ENCODE data around the gene GALNT6.
A peak's percentile ranks its signal among the peaks of the same experiment; 100 is the strongest.
"Not testable (repeated sequence)": the region's sequence is repeated elsewhere in the genome, so short reads cannot be mapped to it uniquely, and the experiment has no call there.

GALNT6 gene

DNA sequence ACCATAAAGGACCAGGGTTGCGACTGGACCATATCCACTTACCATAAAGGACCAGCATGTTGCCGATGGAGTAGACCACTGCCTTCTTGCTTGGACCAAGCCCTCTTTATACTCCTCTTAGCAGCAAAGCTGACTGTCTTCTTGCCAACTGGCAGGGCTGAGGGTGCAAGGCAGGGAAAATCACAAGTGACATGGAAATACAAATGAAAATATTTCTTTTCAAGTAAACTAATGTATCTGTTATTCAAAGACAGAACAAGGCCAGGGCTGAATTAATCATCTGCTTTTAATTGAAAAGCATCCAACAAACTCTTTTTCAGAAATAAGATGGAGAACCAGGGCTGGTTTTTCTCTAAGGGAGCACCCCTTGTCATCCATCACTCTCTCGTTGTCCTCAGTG is 44.6 kb downstream of the GALNT6 start, which contains the start of gene CELA1:
CELA1 (minus strand) TSS at position 99 of the 400 bp plus-strand sequence; CDS start at position 58, 41 bp downstream.
- Mint-ChIP-seq H3K4me3 (no peak within 1 kb of the TSS), H3K27ac (no peak within 1 kb of the TSS), H3K27me3 (peaks cover 20% of the 10 kb centered on the region), H3K36me3 (no peaks in the 10 kb centered on the region), H3K9me3 (no peaks in the 10 kb centered on the region), H3K4me1 (peaks cover 3% of the 10 kb centered on the region)
- CTCF ChIA-PET, result no interaction called here
- DNase-seq, result no peak

DNA sequence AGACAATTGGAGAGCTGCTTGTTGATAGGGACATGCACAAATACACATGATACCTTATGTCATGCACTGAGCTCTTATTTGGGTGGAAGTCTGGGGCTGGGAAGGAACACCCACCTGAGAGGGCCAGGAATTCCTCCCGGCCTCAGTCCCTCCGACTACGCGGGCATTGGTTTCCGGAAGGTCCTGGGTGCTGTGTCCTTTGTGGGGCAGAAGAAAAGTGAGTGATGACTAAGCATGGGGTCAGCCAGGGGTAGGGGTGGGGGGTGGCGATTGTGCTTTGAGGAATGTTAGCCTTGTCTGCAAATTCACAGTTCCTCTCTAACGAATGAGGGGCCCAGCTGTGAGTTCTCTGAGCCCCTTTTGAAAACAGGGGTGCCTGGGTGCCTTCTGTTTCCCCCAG is 45.5 kb downstream of the GALNT6 start:
- Mint-ChIP-seq H3K4me3 (no peak overlapping the region), H3K4me1 (peaks cover 10% of the 10 kb centered on the region), H3K27ac (no peak overlapping the region), H3K27me3 (peaks cover 19% of the 10 kb centered on the region), H3K9me3 (no peaks in the 10 kb centered on the region), H3K36me3 (no peaks in the 10 kb centered on the region)
- CTCF ChIA-PET, result interaction anchor here (0.6 kb wide), 1 partner anchor 13 kb away, joined by 3 read pairs; no protein-coding TSS in a partner anchor
- no peak for DNase-seq

DNA sequence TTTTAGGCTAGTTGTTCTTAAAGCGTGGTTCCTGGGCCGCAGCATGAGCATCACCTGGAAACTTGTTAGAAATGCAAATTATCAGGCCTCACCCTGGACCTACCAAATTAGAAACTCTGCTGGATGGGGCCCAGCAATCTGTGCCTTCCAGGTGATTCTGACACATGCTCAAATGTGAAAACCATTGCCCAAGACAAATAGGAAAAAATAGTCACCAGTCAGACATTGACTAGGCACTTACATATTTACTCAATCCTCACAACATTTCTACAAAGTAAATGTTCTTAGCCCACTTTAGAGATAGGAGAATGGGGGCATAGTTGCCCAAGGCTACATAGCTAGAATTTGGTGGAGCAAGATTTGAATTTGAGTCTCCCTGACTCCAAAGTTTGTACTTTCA is 48.0 kb downstream of the GALNT6 start:
- Mint-ChIP-seq H3K4me1 (peaks cover 10% of the 10 kb centered on the region), H3K4me3 (no peak overlapping the region), H3K9me3 (no peaks in the 10 kb centered on the region), H3K27ac (no peak overlapping the region), H3K27me3 (peaks cover 12% of the 10 kb centered on the region), H3K36me3 (no peaks in the 10 kb centered on the region)
- CTCF ChIA-PET, result interaction anchor here (1.6 to 4.7 kb wide), 5 partner anchors 7 to 296 kb away, joined by 4 to 78 read pairs (median 35); partner anchors contain the start of genes BIN2 and SMAGP
- DNase-seq, result no peak

DNA sequence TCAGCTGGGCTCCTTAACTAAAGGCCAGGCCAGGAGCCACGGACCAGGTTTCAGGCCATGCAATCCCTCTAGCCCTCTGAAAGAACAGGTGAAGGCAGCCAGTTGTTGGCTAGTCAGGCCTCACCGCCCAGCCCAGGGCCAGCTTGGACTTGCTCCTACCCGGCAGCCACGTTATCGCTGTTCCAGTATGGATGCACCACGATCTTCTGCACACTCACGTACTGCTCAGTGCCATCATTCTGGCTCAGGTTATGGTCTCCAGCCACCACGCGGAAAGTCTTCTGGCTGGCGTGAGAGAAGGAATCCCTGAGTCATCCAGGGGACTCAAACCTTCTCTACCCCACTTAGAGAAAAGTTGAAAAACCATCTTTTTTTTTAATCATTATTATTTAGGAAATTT is 48.8 kb downstream of the GALNT6 start:
- Mint-ChIP-seq H3K4me3 (no peak overlapping the region), H3K4me1 (peaks cover 10% of the 10 kb centered on the region), H3K27ac (no peak overlapping the region), H3K36me3 (no peaks in the 10 kb centered on the region), H3K27me3 (peaks cover 9% of the 10 kb centered on the region), H3K9me3 (no peaks in the 10 kb centered on the region)
- CTCF ChIA-PET, result interaction anchor here (1.5 to 4.7 kb wide), 8 partner anchors 8 to 577 kb away, joined by 3 to 78 read pairs (median 16); partner anchors contain the start of genes BIN2 and SMAGP
- DNase-seq, result no peak

DNA sequence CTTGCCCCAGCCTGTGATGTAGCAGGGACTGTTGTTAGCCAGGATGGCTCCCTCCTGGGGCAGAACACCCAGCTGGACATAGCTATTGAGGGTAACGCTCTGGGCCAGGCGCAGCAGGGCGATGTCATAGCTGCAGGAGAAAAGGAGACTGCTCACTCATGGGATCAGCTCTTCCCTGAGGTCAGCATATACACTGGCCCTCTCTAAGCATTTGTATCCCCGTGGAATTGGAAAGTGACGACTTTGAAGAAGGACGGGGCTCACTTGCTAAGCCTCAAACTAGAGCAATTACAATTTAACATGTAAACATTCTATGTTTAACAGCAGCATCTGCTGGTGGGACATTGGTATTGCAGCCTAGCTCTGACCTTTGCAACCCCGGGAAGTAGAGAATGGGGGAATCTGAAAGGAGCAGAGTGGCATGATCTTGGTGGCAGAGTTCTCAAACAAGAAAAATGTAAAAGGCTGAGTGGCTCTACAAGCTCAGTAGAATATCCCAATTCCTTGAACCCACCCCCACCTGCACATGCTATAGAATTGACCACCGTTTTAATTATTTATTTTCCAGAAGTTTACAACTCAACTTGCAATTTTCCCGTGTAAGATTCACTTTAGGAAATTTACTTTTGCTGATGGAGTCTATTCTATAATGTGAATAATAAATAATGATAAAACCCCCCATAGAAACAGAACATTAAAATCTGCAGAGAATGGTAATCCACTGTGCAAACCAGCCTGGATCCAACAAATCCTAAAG is 49.8 kb downstream of the GALNT6 start:
- H3K4me3 Mint-ChIP-seq, result no peak overlapping the region

DNA sequence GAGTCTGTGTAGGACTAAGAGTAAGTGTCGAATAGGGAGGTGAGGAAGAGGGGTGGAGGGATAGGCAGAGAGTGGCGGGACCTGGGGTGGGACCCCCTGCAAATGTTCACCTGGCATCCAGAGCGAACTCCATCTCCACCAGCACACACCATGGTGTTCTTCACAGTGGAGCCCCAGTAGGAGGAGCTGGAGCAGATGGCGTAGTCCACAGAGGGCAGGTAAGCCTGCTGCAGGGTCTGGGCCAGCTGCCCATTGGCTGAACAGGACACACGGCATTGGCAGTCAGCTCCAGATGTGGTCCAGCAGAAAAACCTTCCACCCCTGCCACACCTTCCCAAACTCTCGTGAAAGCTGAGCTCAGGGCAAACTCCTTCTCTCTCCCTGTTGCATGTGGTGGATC is 51.5 kb downstream of the GALNT6 start:
- no peak for DNase-seq
- H3K4me1 Mint-ChIP-seq, result peaks cover 15% of the 10 kb centered on the region
- H3K27me3 Mint-ChIP-seq, result peaks cover 7% of the 10 kb centered on the region
- no peak overlapping the region for H3K4me3 Mint-ChIP-seq
- H3K36me3 Mint-ChIP-seq, result no peaks in the 10 kb centered on the region
- CTCF ChIA-PET, result interaction anchor here (0.6 to 4.7 kb wide), 8 partner anchors 12 to 293 kb away, joined by 4 to 78 read pairs (median 8); partner anchors contain the start of genes BIN2 and SMAGP
- no peak overlapping the region for H3K27ac Mint-ChIP-seq
- no peaks in the 10 kb centered on the region for H3K9me3 Mint-ChIP-seq

More for the DNA sequence above, 49.8 kb downstream of the GALNT6 start:
- CTCF ChIA-PET, result interaction anchor here (0.6 to 4.7 kb wide), 43 partner anchors 9 to 576 kb away, joined by 3 to 78 read pairs (median 5); partner anchors contain the start of genes BIN2, LETMD1, POU6F1 and SLC11A2
- H3K27me3 Mint-ChIP-seq, result peaks cover 7% of the 10 kb centered on the region
- DNase-seq, result peak; percentile 82
- H3K4me1 Mint-ChIP-seq, result peaks cover 12% of the 10 kb centered on the region
- no peaks in the 10 kb centered on the region for H3K9me3 Mint-ChIP-seq
- no peaks in the 10 kb centered on the region for H3K36me3 Mint-ChIP-seq
- no peak overlapping the region for H3K27ac Mint-ChIP-seq

DNA sequence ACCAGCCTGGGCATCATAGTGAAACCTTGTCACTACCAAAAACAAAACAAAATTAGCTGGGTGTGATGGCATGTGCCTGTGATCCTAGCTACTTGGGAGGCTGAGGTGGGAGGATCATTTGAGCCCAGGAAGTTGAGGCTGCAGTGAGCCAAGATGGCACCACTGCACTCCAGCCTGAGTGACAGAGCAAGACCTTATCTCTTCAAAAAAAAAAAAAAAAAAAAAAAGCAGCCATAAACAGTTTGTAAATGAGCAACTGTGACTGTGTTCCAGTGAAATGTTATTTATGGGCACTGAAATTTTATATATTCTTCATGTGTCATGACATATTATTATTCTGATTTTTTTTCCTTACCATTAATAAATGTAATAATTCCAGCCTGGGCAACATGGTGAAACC is 53.9 kb downstream of the GALNT6 start:
- H3K4me3 Mint-ChIP-seq, H3K27ac Mint-ChIP-seq, H3K9me3 Mint-ChIP-seq, H3K36me3 Mint-ChIP-seq, DNase-seq: not testable (repeated sequence)
- Mint-ChIP-seq H3K4me1 (peaks cover 22% of the 10 kb centered on the region), H3K27me3 (peaks cover 11% of the 10 kb centered on the region)
- CTCF ChIA-PET, result interaction anchor here (0.9 to 2.1 kb wide), 3 partner anchors 14 to 290 kb away, joined by 3 to 4 read pairs (median 3); partner anchors contain the start of gene SMAGP

DNA sequence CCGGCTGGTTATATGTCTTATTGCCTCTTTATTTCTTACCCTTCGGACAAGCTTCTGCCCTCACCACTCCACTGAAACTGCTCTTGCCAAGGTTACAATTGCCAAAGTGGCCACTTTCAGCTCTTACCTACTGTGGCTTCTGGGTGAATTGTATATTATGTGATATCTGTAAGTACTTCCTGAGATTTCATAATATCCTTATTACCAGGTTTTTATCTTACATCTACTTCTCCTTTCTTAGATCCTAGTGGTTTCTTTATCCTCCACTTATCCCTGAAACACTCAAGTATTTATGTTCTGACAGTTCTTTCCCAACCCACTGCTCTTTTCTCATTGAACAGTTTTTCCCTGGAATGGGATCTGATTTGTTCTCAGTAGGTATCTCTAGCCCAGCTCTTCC is 55.3 kb downstream of the GALNT6 start:
- H3K36me3 Mint-ChIP-seq, result no peaks in the 10 kb centered on the region
- peaks cover 11% of the 10 kb centered on the region for H3K27me3 Mint-ChIP-seq
- H3K9me3 Mint-ChIP-seq, result no peaks in the 10 kb centered on the region
- no peak overlapping the region for H3K4me3 Mint-ChIP-seq
- CTCF ChIA-PET, result no interaction called here
- H3K27ac Mint-ChIP-seq, result no peak overlapping the region
- peaks cover 20% of the 10 kb centered on the region for H3K4me1 Mint-ChIP-seq
- DNase-seq, result no peak

DNA sequence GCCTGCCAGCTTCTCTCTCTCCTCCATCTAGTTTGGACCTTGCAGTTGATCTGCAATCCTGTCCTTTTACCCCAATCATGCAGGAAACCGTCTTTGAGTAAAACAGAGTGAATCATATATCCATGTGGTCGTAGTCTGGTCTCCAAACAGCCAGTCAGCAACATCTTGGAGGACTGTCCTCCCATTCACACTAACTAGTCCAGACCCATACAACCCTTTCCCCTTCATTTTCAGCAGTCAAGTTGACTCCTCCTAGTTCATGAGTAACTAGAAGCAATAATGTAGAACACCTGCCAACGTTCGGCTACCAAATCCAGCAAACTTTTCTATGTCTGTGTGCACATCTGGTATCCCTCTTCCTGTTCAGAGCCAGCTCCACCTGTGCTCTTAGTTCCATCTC is 56.4 kb downstream of the GALNT6 start:
- Mint-ChIP-seq H3K9me3 (no peaks in the 10 kb centered on the region), H3K4me1 (peaks cover 28% of the 10 kb centered on the region), H3K27me3 (peaks cover 11% of the 10 kb centered on the region), H3K36me3 (peaks cover 3% of the 10 kb centered on the region), H3K4me3 (no peak overlapping the region), H3K27ac (no peak overlapping the region)
- CTCF ChIA-PET, result no interaction called here
- DNase-seq, result no peak

DNA sequence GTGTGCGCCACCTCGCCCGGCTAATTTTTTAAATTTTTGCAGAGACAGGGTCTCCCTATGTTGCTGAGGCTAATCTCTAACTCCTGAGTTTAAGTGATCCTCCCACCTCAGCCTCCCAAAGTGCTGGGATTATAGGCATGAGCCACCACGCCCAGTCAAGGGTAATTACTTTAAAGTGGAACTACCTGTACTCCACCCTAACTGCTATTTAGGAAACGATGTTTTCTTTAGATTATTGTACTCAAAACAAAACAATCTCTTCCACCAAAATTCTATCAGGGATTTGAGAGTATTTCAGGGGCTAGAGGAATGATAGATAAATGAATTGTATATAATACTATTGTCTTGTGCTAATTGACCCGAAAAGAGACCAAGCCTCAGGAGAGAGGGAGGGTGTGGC is 57.7 kb downstream of the GALNT6 start:
- peaks cover 11% of the 10 kb centered on the region for H3K27me3 Mint-ChIP-seq
- CTCF ChIA-PET, result interaction anchor here (0.7 kb wide), 1 partner anchor 71 kb away, joined by 4 read pairs; no protein-coding TSS in a partner anchor
- peaks cover 3% of the 10 kb centered on the region for H3K36me3 Mint-ChIP-seq
- no peak for DNase-seq
- H3K4me1 Mint-ChIP-seq, result peaks cover 41% of the 10 kb centered on the region
- no peak overlapping the region for H3K4me3 Mint-ChIP-seq
- H3K27ac Mint-ChIP-seq, result peak overlapping the region; percentile 25
- no peaks in the 10 kb centered on the region for H3K9me3 Mint-ChIP-seq

DNA sequence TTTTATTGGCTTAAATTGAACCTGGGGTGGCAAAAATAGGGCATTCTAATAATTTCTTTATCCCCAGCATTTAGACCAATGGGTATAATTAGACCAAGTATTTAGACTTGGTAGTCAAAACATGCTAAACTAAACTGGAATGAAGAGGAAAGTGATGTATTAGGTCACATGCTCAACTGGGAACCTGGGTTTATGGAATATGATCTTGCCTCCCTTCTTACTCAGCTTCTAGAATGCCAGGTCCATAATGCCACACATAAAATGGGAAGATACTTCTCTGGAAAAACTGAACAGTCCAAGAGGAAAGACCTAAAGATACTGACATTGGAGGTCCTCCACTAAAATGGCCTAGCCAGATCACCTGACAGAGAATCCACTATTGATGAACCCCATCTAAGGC is 61.0 kb downstream of the GALNT6 start:
- peak overlapping the region; percentile 92 for H3K27ac Mint-ChIP-seq
- no peak for DNase-seq
- CTCF ChIA-PET, result interaction anchor here (0.9 to 1.9 kb wide), 4 partner anchors 9 to 77 kb away, joined by 3 to 10 read pairs (median 4); no protein-coding TSS in a partner anchor
- H3K27me3 Mint-ChIP-seq, result peaks cover 7% of the 10 kb centered on the region
- H3K4me1 Mint-ChIP-seq, result peaks cover 70% of the 10 kb centered on the region
- no peaks in the 10 kb centered on the region for H3K9me3 Mint-ChIP-seq
- peaks cover 5% of the 10 kb centered on the region for H3K36me3 Mint-ChIP-seq
- H3K4me3 Mint-ChIP-seq, result peak overlapping the region; percentile 51

DNA sequence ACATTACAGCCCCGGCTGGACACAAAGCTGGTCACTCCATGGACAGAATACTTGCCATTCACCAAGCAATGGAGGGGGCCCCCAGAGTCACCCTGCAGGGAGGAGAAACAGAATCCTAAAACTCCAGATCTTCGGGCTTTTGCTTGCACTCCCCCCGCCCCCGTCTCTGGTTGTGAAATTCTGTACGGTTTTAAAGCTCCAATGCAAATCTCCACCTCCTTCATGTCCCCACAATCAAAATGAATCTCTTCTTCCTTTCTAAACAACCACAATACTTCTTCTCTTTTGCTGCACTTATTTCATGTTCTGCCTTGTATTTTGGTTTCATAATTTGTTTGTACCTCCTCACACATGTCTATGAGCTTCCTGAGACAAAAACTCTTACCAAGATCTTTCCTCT is 61.5 kb downstream of the GALNT6 start:
- Mint-ChIP-seq H3K36me3 (peaks cover 8% of the 10 kb centered on the region), H3K4me3 (peak overlapping the region; percentile 51), H3K9me3 (peaks cover 3% of the 10 kb centered on the region), H3K27ac (peak overlapping the region; percentile 92), H3K27me3 (peaks cover 7% of the 10 kb centered on the region), H3K4me1 (peaks cover 72% of the 10 kb centered on the region)
- CTCF ChIA-PET, result interaction anchor here (0.9 to 1.9 kb wide), 3 partner anchors 11 to 77 kb away, joined by 3 to 10 read pairs (median 3); no protein-coding TSS in a partner anchor
- DNase-seq, result peak; percentile 34

DNA sequence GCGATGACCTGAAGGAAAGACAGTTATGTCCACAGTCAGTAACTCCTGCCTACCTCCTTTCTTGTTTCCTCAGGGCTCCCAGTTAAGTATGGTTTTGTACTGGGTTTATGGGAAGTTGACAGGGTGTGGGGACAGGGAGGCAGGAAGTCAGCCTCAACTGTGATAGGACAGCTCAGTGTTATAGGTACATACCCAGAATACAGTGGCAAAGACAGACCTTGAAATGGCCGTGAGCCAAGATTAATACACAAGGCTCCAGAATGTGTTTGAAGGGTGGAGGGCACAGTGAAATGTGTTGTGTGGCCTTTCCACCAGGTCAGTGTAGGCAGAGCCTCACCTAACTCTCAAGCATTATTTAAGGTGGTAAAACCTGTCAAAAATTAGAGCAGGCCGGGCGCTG is 62.6 kb downstream of the GALNT6 start:
- Mint-ChIP-seq H3K4me3 (peak overlapping the region; percentile 26), H3K9me3 (peaks cover 3% of the 10 kb centered on the region), H3K36me3 (peaks cover 9% of the 10 kb centered on the region), H3K27me3 (peaks cover 3% of the 10 kb centered on the region), H3K4me1 (peaks cover 74% of the 10 kb centered on the region), H3K27ac (peak overlapping the region; percentile 92)
- CTCF ChIA-PET, result interaction anchor here (2.5 kb wide), 1 partner anchor 12 kb away, joined by 10 read pairs; no protein-coding TSS in a partner anchor
- no peak for DNase-seq

DNA sequence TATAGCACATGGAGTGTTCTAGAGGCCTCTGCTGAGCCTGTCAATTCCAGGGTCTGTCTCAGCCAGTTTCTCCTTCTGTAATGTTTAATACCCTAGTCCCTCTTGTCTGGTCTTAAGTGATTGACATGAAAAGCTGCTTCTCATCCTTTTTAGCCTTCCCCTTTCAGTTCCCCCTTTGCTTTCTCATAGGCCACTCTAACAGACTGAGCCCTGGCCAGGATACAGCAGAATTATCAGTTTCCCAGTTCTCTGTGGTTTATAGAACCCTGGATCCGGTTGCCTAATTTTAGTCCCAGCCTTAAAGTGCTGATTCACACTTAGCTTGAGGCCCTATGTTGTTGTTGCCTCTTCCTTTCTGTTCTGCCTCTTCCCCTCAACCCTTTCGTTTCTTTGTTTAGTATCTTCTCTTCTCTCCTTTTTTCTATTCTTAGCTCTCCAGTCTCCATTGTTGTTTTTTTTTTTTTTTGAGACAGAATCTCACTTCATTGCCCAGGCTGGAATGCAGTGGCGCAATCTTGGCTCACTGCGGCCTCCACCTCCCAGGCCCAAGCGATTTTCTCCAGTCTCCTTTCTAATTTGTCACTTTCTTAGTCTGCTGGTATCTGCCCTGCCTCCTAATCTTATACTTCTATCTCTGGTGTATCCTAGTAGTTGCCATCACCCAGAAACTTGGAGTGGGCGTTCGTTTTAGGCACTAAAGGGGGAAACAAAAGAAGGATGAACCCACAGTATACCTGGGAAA is 64.3 kb downstream of the GALNT6 start:
- Mint-ChIP-seq H3K4me1 (peaks cover 88% of the 10 kb centered on the region), H3K36me3 (peaks cover 25% of the 10 kb centered on the region), H3K9me3 (peaks cover 3% of the 10 kb centered on the region), H3K27me3 (no peaks in the 10 kb centered on the region), H3K4me3 (peak overlapping the region; percentile 10), H3K27ac (peak overlapping the region; percentile 92)
- no peak for DNase-seq
- CTCF ChIA-PET, result interaction anchor here (0.7 to 2.5 kb wide), 3 partner anchors 14 to 301 kb away, joined by 3 to 10 read pairs (median 5); partner anchors contain the start of genes POU6F1 and SLC11A2
